Measurements from ENCODE around the gene DPYD.

The DPYD gene

GRCh38 chr1:97693601-97694000, 227.2 kb downstream of the DPYD start:
- no peak for DNase-seq (ENCODE audit: low read depth in 2 of 2)

- DNase-seq (ENCODE audit: low read depth in 2 of 2): no peak
Measured at GRCh38 chr1:97691325-97691724, 229.5 kb downstream of the DPYD start.

- DNase-seq (ENCODE audit: low read depth in 2 of 2): no peak
Measured at GRCh38 chr1:97685360-97685759, 235.5 kb downstream of the DPYD start.

- no peak for DNase-seq (ENCODE audit: low read depth in 2 of 2)
Measured at GRCh38 chr1:97680894-97681293, 239.9 kb downstream of the DPYD start.

- no peak for DNase-seq (ENCODE audit: low read depth in 2 of 2)
Measured at GRCh38 chr1:97680470-97680869, 240.4 kb downstream of the DPYD start.

GRCh38 chr1:97677702-97678101, 243.1 kb downstream of the DPYD start:
- DNase-seq (ENCODE audit: low read depth in 2 of 2): no peak

GRCh38 chr1:97674517-97674916, 246.3 kb downstream of the DPYD start:
- DNase-seq (ENCODE audit: low read depth in 2 of 2): no peak

GRCh38 chr1:97668945-97669344, 251.9 kb downstream of the DPYD start:
- no peak for DNase-seq (ENCODE audit: low read depth in 2 of 2)

GRCh38 chr1:97660431-97661105, 260.3 kb downstream of the DPYD start:
- DNase-seq (ENCODE audit: low read depth in 2 of 2): no peak

GRCh38 chr1:97654876-97655585, 265.8 kb downstream of the DPYD start:
- no peak for DNase-seq (ENCODE audit: low read depth in 2 of 2)

- no peak for DNase-seq (ENCODE audit: low read depth in 2 of 2)
Measured at GRCh38 chr1:97651250-97651649, 269.6 kb downstream of the DPYD start.

GRCh38 chr1:97649591-97649990, 271.2 kb downstream of the DPYD start:
- DNase-seq (ENCODE audit: low read depth in 2 of 2): no peak

- DNase-seq (ENCODE audit: low read depth in 2 of 2): no peak
Measured at GRCh38 chr1:97647776-97648175, 273.1 kb downstream of the DPYD start.

GRCh38 chr1:97646071-97646470, 274.8 kb downstream of the DPYD start:
- DNase-seq (ENCODE audit: low read depth in 2 of 2): no peak

- DNase-seq (ENCODE audit: low read depth in 2 of 2): no peak
Measured at GRCh38 chr1:97640677-97641076, 280.2 kb downstream of the DPYD start.

GRCh38 chr1:97636941-97637340, 283.9 kb downstream of the DPYD start:
- DNase-seq (ENCODE audit: low read depth in 2 of 2): no peak

- DNase-seq (ENCODE audit: low read depth in 2 of 2): no peak
Measured at GRCh38 chr1:97634758-97635157, 286.1 kb downstream of the DPYD start.

- no peak for DNase-seq (ENCODE audit: low read depth in 2 of 2)
Measured at GRCh38 chr1:97632776-97633175, 288.1 kb downstream of the DPYD start.

- DNase-seq (ENCODE audit: low read depth in 2 of 2): no peak
Measured at GRCh38 chr1:97632075-97632474, 288.8 kb downstream of the DPYD start.

GRCh38 chr1:97630948-97631347, 289.9 kb downstream of the DPYD start:
- DNase-seq (ENCODE audit: low read depth in 2 of 2): no peak

GRCh38 chr1:97630281-97630680, 290.6 kb downstream of the DPYD start:
- no peak for DNase-seq (ENCODE audit: low read depth in 2 of 2)

GRCh38 chr1:97623220-97623619, 297.6 kb downstream of the DPYD start:
- no peak for DNase-seq (ENCODE audit: low read depth in 2 of 2)

GRCh38 chr1:97621955-97622354, 298.9 kb downstream of the DPYD start:
- DNase-seq (ENCODE audit: low read depth in 2 of 2): no peak

GRCh38 chr1:97619706-97620105, 301.1 kb downstream of the DPYD start:
- DNase-seq (ENCODE audit: low read depth in 2 of 2): no peak
